SW480 (cell line): ENCODE data around the gene TRPV3.
"Not testable (repeated sequence)": the region's sequence is repeated elsewhere in the genome, so short reads cannot be mapped to it uniquely, and the experiment has no call there.

Experiments used
- DNase-seq: peaks from one replicate; pipeline ENCODE4 v3.0.0-alpha.2; 2016; ENCODE audit warnings: low spot score

TRPV3 gene

DNA sequence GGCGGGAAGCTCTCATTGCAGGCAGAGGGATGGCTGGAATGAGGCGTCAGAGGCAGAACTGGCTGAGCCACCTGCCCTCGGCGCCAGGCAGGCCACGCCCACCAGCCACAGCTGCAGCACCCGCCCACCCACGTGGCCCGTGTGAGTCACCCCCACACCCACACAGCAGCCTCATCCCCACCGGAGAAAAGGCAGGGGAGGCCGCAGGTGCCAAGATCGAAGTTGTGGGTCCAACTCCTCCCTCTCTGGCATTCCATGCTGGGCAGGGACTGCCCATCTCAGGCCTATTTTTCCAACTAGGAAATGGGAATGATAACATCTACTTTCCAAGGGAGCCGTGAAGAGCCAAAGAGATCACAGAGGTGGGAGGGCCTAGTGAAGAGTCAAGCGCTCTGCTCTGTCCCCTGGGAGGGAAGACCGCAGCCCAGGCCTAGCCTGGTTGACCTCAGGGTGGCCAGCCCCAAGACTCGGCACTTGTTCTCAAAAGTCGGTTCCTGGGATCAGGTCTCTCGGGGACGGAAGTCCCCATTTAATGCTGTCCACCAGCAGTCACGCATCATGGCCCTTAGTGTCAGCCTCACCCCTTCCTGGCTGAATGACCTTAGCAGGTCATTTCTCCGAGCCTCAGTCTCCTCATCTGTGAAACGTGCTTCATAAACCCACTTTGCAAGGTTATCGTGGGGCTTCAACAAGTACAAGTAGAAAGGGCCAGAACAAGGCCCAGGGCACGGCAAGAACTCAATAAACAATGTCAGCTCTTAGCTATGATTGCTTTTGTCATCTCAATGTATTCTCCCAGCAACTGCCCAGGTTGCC, at the start of gene TRPV3:
Gene TRPV3 (minus strand): TSS at position 45 of the 816 bp plus-strand sequence. CDS start 2,962 bp downstream, outside the sequence.
- peak; percentile 92 for DNase-seq

DNA sequence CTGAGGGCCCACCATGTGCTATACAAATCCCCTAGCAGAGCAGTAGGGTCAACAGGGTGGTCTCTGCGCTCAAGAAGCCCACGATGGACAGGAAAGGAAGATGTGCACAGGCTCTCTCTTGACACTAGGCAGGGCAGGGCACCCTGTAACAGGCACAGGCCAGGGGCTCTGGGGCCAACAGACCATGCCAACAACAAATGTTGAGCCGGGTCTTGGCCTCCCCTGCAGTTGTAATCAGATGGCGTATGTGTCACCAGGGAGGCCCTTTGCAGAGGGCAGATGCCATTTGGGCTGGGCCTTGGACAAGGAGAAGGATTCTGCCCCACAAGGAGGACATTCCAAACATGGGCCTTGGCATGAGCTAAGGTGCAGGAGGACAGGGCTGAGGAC, 46.3 kb upstream of the TRPV3 start:
- no peak for DNase-seq

DNA sequence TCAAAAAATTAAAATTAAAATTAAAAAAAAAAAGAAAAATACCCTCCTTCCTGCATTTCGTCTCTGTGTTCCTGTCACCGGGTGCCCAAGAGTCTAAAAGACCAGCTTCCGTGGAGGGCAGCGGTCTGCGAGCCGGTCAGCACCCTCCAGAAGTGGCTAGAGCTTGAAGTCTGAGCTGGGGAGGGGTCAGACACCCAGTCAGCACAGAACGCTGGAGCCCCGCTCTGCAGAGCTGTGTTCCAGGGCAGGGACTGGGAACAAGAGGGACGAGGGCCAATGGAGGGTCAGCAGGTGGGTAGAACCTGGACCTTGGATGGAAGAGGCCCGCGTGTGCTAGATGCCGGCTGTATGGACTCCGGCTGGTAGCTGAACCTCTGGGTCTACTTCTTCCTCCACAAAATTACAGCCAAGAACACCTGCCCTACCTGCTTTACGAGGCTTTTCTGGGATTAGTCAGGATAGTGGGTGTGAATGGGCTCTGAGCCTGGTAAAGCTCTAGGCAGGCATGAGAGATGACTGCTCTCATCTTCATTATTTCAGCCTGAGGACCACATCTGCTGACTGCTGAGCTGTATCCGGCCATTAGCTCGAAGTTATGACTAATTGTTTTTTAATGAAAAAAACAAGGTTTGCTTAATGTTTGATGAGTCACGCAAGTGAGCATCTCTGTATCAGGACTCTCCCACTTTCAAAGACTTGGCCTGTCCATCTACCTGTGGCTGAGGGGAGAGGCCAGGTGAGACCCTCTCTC, 45.7 kb upstream of the TRPV3 start:
- no peak for DNase-seq

DNA sequence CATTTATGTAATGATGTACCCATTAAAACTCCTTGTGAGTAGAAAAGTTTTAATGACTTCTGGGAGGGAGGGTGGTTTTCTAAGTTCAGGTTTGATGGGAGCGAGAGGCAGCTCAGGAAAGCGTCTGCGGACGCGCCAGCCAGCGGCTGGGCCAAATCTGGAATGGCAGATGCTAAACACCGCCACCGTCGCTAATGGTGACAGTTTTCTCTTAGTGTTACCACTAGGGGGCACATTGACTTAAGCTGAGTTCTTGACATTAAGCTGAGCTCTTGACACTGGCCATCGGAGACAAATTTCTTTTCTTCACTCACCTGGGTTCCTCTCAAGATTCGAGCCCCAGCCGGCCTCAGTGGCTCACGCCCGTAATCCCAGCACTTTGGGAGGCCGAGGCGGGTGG, 44.9 kb upstream of the TRPV3 start:
- peak; percentile 11 for DNase-seq

DNA sequence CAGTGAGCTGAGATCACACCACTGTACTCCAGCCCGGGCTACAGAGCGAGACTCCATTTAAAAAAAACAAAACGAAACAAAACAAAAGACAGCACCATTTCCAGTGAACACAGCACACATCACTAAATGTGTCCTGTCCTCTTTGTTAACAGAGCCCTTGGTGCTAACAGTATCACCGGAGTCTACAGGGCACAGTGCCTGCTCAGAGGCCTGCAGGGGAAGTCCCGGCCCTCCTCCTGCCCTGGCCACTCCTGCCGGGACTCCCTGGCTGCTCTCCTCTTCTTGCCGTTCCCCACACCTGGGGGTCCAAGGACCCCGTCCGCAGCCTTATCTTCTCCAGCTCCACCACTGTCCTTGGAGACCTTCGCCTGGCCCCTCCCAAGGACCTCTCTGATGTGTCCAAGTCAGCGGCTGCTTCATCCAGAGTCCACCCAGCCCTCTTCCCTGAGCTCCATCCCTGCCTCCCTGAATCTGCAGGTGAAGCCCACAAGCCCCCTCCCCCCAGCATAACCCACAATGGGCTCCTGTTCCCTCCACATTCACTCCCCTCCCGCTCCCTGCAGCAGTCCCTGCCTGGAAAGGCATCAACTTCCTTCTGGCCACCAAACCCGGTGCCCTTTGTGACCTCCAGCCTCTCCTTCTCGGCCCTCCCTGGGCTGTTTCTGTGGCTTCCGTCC, 43.1 kb upstream of the TRPV3 start:
- DNase-seq: no peak

DNA sequence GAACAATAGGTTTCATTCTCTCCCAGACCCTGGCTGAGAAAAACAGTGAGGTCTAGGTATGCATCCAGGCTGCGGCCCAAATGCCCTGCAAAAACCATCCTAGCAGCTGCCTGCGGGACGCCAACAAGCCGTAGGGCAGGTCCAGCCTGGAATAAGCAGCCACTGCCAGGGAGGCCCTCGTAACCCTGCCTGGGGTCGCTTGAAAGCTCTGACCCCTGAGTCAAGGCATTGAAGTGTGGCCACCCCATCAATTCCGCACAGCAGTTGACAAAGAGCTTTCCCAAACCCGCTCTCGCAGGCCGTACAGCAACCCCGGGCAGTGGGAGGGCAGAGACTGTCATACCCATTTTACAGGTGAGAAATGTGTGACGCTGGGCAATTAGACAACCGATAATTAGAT, 40.5 kb upstream of the TRPV3 start:
- no peak for DNase-seq

DNA sequence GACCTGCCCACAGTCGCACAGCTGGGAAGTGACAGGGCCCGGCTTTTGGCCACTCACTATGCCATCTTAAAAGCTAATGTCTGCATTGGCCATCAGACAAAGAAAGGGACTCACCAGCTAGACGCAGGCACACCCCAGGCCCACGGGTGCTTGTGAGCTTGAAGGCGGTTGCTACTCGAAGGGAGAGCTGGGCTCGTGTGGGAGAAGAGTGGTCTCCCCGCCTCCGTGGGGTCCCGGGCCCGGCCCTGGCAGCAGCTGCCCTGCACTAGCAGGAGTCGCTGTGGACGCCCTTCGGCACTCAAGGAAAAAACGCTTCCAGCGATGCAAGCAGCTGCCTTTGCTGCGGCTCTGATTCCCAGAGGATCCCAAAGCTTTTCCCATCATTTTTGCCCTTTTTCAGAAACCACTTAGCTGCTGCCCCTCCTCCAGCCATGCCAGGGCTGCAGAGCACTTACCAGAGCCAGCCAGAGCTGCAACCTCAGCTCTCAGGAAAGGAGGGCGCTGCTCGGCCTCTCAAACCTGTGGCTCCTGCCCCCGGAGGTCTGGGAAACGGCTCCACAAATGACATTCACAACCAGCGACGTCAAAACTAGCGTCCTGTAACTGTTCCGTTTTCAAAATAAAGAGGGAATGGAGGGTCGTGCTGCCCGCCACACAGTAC, 39.3 kb upstream of the TRPV3 start:
- DNase-seq: no peak

DNA sequence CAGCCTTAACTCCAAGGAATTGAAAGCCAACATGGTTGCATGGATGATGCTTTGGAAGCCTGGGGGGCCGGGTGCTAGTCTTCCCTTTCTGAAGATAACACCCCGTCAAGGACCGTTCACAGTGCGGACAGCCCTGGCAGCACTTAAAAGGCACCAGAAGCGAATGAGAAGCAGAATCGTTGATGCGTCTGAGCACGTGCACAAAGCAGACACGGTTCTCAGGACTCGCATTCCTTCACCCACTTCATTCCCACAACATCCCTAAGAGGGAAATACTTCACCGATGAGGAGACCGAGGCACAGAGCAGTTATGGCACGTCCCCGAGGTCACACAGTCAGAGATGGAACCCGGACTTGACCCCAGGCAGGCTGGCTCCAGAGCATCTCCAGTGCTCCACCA, 37.4 kb upstream of the TRPV3 start:
- DNase-seq: no peak

DNA sequence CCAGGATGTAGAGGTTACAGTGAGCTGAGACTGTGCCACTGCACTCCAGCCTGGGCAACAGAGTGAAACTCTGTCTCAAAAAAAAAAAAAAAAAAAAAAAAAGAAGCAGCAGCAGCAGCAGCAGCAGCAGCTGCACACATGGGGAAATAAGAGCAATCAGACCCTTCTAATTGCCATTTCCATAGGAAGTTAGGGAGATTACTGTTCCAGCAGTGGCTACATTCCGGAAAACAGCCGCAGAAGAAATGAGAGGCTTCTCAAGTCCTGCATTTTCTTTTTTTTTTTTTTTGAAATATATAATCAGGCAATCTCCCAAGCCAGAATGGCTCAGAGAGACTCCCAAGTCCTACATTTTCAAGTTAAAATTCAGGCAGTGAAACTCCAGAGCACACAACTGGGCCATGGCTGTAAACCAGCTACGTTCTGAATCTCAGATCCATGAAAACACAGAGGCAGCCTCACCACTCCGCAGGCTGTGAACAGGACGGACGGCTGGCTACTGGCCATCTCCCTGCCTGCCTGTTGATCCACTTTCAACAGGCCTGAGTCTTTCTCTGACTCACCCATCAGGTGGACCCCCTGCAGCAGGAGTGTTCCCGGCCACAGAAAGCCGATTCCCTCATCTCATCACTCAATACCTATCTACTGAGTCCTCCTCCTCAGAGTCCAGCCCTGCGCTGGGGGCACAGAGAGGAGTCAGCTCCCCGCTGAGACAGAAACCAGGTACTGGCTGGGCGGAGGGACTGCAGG, 36.6 kb upstream of the TRPV3 start:
- DNase-seq: no peak

DNA sequence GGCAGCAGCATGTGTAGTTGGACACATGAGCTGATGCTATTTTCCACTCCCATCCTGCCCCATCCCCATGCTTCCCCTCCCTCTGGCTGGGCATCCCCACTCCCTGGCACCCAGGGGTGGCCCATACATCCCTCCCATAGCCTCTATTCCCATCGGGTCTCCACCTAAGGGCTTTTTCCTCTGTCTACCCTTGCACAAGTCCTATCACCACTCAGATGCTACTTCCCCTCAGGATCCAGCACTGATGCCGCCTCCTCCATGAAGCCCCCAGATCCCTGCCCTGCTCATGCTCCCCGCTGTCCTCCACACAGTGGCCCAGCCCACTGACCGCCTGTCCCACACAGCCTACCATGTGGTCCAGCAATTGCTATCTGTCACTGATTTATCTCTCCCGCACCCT, 35.8 kb upstream of the TRPV3 start:
- DNase-seq: no peak

DNA sequence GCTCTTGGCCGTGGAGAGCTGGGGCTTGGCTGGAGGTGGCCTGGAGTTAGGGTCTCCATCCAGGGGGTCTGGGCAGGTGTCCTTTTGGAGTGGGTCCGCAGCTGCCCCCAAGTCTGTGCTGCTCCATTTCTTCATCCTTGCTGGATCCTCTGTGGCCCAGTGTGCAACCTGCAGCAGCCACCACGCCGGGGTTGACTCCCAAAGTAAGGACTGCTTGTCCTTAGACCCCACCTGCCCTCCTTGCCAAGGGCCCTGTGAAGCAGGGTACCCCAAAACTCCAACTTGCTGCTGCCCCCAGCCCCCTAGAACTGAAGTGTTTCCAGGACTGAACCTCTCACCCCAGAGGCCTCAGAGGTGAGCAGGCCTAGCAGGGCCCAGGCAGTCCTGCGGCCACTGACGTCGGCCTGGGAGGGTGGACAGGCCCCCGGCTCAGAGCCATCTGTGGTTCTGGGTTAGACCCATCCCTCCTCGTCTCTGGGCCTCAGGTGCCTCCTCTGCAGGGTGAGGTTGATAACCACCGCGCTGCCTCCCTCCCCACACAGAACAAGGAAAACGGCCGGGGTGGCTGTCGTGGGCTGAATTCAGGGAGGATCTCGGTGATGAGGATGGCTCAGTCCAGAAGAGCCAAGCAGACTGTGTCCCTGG, 34.7 kb upstream of the TRPV3 start:
- no peak for DNase-seq

DNA sequence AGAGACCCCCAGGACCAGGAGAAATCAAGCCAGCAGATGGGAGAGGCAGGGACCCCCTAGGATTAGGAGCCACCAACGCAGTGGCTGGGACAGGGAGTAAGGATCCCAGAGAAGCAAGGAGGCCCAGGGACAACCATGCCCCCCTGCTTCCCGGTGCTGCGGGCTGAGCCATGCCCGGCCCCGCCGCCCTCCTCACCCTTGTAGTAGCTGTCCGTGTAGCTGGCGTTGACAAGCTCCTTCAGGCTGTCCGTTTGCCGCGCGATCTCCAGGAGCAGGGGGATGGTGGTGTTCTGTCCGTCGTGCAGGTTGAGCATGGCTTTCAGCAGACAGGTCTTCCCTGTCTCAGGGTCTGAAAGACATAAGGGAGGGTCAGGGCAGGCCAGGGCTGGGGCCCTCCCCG, 33.2 kb upstream of the TRPV3 start:
- no peak for DNase-seq

DNA sequence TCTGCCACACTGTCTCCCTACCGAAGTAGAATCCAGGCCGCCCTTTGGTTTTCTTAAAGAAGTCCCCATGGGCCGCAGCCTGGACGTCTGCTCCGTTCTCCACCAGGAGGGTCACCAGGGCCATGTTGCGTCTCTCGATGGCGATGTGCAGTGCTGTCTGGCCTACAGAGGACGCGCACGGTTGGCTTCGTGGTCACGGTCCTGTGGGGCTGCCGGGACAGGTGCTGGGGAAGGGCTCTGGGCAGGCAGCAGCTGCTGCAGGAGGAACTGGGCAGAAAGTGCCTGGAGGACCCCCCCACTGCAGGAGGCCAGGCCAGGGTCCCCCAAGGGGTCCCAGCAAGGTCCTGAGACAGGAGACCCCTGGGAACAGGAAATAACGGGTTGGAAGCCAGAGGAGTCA, 32.6 kb upstream of the TRPV3 start:
- DNase-seq: no peak

DNA sequence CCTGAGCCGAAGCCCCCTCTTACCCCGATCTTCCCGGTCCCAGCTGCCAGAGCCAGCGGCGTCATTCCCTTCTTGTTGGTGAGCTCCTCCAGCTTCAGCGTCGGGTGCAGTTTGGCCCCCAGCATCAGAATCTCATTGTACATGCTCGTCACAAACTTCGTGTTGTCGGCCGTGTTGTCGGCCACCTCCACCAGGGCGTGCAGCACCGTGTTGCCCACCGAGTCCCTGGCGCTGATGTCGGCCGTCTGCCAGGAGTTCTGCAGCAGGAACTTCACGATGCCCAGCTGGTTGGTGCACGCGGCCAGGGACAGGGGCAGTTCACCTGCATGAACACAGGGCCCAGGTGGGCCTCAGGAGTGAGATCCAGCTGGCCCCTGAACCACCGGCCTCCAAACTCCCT, 32.2 kb upstream of the TRPV3 start:
- DNase-seq: no peak

DNA sequence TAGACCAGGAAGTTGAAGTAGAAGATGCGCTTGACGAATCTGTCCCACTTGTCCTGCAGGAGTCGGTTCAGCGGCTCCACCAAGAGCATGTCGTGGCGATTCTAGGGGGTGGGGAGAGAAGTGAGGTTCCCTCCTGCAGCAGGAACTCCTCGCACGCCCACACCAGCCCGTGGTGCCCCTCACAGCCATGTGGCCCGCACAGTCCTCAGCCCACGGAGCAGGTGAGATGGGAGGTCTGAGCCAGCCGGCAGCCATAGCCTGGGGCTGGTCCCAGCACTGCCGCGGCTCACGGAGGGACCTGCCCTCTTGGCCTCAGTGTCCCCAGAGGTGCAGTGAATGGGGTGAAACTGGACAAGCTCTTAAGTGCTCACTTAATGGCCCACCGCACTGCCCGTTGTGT, 28.2 kb upstream of the TRPV3 start:
- no peak for DNase-seq

DNA sequence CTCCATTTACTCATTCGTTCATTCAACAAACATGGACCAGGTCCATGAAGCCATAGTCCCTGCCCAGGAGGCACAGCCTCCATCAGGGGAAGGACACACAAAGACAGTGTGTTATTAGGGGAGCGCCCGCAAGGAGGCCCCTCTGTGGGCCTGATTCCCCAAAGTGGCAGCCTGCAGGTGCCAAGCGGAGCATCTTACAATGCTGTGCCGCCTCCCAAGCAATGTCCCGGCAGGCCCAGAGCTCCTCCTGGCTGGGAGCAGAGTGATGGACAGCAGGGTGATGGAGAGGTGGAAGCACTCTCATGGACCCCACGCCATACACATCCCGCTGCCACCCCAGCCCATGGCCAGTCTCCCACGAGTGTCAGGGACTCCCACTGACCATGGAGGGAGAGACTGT, 25.8 kb upstream of the TRPV3 start:
- DNase-seq: no peak

DNA sequence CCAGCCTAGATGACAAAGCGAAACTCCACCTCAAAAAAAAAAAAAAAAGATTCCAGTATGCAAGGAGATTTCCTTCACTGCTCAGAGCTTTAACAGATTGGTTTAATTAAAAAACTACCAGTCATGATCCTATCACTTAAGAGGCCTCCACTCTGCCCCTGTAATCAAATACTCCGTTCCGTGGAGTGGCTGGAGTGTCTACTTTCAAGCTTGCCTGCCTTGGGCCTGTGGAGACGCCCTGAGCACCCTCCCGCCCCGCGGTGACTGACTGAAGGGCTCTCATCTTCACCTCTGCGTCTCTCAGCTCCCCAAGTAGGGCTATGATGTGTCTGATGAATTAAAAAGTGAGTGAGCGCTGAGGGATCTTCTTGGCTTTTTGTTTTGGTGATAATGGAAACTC, 25.3 kb upstream of the TRPV3 start:
- DNase-seq: no peak

DNA sequence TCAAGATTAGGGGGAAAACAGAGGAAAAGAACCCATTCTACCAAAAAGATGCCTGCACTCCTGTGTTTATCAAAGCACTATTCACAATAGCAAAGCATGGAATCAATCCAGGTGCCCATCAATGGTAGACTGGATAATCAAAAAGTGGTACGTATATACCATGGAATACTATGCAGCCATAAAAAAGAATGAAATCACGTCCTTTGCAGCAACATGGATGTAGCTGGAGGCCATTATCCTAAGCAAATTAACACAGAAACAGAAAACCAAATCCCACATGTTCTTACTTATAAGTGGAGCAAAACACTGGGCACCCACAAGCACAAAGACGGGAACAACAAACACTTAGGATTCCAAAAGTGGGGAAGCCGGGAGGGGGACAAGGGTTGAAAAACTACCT, 21.1 kb upstream of the TRPV3 start:
- not testable (repeated sequence) for DNase-seq

DNA sequence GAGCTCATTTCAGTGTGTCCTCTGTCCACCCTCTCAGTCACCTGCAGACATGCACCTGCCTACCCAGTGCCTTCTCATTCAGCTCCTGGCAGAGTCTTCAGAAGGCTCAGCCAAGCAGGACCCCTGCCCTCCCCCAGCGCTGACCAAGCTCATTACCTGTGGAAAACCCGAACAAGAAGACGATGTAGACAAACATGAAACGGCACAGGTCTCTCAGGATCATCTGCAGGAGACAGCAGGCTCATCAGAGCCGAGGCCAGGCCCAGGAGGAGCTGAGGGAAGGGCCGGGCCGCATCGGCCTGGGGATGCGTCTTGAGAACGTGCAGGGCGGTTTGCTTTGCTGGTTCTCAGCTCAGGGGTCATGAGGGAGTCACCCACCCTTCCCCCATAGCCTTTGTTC, 19.4 kb upstream of the TRPV3 start:
- no peak for DNase-seq

DNA sequence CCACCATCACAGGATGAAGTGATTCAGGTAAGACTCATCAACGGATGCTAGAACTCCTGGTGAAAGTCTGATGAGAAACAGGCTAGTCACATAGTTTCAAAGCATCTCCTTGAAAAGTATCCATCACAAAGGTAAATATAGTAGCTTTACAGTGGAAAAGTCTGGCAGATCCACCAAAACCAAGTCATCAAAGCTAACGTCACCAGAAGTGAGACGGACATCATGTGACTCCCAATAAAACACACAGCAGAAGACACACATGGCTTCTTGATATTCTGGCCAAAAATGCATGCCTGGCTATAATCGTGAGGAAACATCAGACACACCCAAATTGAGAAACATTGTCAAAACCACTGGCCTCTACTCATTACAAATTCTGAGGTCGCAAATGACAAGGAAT, 17.9 kb upstream of the TRPV3 start:
- no peak for DNase-seq

DNA sequence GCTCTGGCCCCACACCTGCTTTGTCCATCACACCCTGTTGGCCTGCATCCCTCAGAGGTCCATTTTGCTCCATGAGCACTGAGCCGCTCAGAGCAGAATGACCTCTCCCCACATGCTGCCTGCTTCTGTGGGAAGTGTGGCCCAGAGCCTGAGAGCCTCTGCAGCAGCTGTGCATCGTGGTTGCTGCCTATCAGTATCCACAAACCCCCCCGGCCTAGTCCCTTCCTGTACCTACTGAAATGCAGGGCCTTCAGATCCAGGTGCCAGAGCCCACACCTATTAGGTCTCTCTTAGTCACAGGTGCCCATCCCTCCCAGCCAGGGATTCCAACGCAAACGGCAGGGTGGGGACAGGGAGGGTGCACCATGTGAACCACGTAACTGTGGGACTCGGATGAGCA, 16.6 kb upstream of the TRPV3 start:
- peak; percentile 26 for DNase-seq
